ENCODE data around the gene SHROOM3.

GRCh38 chr4:76445911-76446310, 10.9 kb downstream of the SHROOM3 start:
- TF ChIP-seq EP300 (IDR thresholded peaks at IDR 0.05) (no peak), CTCF (IDR thresholded peaks at IDR 0.05) (no peak)
